K562 (cell line): ENCODE measurements around the gene SEL1L. TPM values are rescaled to one million over a fixed set of nuclear protein-coding genes. Genes with fewer than 3 reads are reported as not detected.

Source experiments
- BDP1 ChIP-seq: IDR thresholded peaks from 3 replicates; pipeline ENCODE4 v1.6.1; 2011; ENCODE audit not compliant: insufficient read length, insufficient read depth
- CBX3 ChIP-seq, 2 experiments: IDR thresholded peaks; 1 replicate in 1 of 2; 2 replicates in 1 of 2; pipeline ENCODE4 v1.6.1; 2012; ENCODE audit warnings: inconsistent platforms in 2 of 2, low read length in 2 of 2, borderline replicate concordance in 1 of 2, control low read depth in 1 of 2
- PHB2 ChIP-seq: fragments of 450-650 bp; IDR thresholded peaks from 2 replicates; pipeline ENCODE4 v1.6.1; 2017; ENCODE audit warnings: low read depth
- RFX1 ChIP-seq: fragments of 450-650 bp; IDR thresholded peaks from 2 replicates; pipeline ENCODE4 v1.6.1; 2016; ENCODE audit warnings: mild to moderate bottlenecking, moderate library complexity
- ZNF347 ChIP-seq: fragments of 450-650 bp; formaldehyde crosslinking; IDR thresholded peaks from 2 replicates; pipeline ENCODE4 v1.4.0; 2020; ENCODE audit warnings: low read depth, mild to moderate bottlenecking, moderate library complexity
- ZNF384 ChIP-seq: IDR thresholded peaks from 2 replicates; pipeline ENCODE4 v1.6.1; 2012; ENCODE audit warnings: low read depth, low read length, improper control_type of control experiment
- polyA plus RNA-seq, 8 experiments: library from polyadenylated mRNA; depleted of rRNA in 4 of 8; stranded (reverse) in 5 of 8; unstranded in 3 of 8; fragments of >200 nt; fragmentation: Nextera tagmentation in 2 of 8; fragmentation: Illumina TruSeq in 1 of 8; extraction: Ambion mirVana in 2 of 8; extraction: Trizol in 1 of 8; gene quantifications; 2 replicates each; pipeline versions ENCODE4 v1.2.1 to v1.2.3, GENCODE V29; 2011 to 2014; ENCODE audit warnings: inconsistent platforms in 1 of 8, missing spikeins in 1 of 8
- total RNA-seq, 7 experiments: library from RNA; depleted of rRNA in 6 of 7; stranded (reverse); fragments of >200 nt in 6 of 7; fragmentation: Illumina TruSeq in 2 of 7; extraction: Trizol in 2 of 7; gene quantifications; 2 replicates each; pipeline versions ENCODE4 v1.2.1 to v1.2.3, GENCODE V29; 2011 to 2021; ENCODE audit warnings: low replicate concordance in 1 of 7
- TF ChIP-seq, protein P1 (sequence below): fragments of 200-600 bp; sonication (generic); IDR thresholded peaks from one replicate; pipeline ENCODE4 v1.6.1; 2012; ENCODE audit warnings: mild to moderate bottlenecking, low read depth, low read length, inconsistent platforms
- TF ChIP-seq, protein P2 (sequence below): fragments of 450-650 bp; IDR thresholded peaks from 2 replicates; pipeline ENCODE4 v1.6.1; 2016; ENCODE audit warnings: missing biosample characterization, missing genetic modification characterization
- TF ChIP-seq, protein P3 (sequence below), 3 experiments: fragments of 200-800 bp in 1 of 3; sonication (Bioruptor generic) in 1 of 3; sonication (generic) in 1 of 3; formaldehyde crosslinking in 1 of 3; IDR thresholded peaks; 2 replicates each; pipeline versions ENCODE4 v1.6.1 to v1.8.0; 2016 to 2022; ENCODE audit warnings: mild to moderate bottlenecking in 2 of 3, missing compliant biosample characterization in 2 of 3, missing genetic modification characterization in 2 of 3, missing genetic modification reagents in 1 of 3
- TF ChIP-seq, protein P4 (sequence below): fragments of 250-450 bp; sonication (Bioruptor Pico); IDR thresholded peaks from 2 replicates; pipeline ENCODE4 v1.8.0; 2022; ENCODE audit warnings: inconsistent platforms

Gene SEL1L
- total and polyA plus RNA-seq, 9 of the 15 experiments (the other 6 are each of a cell fraction or from before 2014, with no cell fraction given): 7.7 to 21.1 (median 13.6) TPM

DNA sequence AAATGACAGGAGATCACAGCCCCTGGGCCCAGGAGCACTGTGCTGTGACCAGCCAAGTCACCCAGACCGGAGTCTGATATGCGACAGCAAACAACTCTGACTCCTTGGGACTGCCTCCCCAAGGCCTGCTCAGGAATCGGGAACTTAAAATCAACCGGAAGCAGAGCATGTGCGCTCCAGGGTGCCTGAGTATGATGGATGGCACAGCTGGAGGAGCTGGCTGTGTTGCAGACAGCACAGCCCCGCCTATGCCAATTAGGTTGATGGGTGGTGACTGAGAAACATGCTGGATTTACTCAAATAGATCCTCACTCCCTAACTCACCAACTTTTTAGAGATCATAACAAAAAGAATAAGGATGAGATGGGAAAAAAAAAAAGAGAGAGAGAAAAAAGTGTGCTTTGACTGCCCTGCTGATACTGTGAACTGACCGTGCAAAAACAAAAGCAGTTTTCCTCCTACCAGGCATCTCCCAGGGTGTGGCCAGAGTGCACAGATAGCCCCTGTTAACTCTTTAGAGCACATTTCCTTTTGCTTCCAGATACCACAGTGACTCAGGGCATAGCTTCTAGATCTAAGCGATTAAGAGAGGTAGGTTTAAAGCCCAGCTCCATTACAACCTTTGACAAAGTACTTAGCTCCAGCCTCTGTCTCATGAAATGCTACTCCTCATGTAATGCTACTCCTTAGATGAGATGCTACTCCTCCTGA lies 106.2 kb downstream of the SEL1L start (continued):
- TF ChIP-seq, protein P1, sequence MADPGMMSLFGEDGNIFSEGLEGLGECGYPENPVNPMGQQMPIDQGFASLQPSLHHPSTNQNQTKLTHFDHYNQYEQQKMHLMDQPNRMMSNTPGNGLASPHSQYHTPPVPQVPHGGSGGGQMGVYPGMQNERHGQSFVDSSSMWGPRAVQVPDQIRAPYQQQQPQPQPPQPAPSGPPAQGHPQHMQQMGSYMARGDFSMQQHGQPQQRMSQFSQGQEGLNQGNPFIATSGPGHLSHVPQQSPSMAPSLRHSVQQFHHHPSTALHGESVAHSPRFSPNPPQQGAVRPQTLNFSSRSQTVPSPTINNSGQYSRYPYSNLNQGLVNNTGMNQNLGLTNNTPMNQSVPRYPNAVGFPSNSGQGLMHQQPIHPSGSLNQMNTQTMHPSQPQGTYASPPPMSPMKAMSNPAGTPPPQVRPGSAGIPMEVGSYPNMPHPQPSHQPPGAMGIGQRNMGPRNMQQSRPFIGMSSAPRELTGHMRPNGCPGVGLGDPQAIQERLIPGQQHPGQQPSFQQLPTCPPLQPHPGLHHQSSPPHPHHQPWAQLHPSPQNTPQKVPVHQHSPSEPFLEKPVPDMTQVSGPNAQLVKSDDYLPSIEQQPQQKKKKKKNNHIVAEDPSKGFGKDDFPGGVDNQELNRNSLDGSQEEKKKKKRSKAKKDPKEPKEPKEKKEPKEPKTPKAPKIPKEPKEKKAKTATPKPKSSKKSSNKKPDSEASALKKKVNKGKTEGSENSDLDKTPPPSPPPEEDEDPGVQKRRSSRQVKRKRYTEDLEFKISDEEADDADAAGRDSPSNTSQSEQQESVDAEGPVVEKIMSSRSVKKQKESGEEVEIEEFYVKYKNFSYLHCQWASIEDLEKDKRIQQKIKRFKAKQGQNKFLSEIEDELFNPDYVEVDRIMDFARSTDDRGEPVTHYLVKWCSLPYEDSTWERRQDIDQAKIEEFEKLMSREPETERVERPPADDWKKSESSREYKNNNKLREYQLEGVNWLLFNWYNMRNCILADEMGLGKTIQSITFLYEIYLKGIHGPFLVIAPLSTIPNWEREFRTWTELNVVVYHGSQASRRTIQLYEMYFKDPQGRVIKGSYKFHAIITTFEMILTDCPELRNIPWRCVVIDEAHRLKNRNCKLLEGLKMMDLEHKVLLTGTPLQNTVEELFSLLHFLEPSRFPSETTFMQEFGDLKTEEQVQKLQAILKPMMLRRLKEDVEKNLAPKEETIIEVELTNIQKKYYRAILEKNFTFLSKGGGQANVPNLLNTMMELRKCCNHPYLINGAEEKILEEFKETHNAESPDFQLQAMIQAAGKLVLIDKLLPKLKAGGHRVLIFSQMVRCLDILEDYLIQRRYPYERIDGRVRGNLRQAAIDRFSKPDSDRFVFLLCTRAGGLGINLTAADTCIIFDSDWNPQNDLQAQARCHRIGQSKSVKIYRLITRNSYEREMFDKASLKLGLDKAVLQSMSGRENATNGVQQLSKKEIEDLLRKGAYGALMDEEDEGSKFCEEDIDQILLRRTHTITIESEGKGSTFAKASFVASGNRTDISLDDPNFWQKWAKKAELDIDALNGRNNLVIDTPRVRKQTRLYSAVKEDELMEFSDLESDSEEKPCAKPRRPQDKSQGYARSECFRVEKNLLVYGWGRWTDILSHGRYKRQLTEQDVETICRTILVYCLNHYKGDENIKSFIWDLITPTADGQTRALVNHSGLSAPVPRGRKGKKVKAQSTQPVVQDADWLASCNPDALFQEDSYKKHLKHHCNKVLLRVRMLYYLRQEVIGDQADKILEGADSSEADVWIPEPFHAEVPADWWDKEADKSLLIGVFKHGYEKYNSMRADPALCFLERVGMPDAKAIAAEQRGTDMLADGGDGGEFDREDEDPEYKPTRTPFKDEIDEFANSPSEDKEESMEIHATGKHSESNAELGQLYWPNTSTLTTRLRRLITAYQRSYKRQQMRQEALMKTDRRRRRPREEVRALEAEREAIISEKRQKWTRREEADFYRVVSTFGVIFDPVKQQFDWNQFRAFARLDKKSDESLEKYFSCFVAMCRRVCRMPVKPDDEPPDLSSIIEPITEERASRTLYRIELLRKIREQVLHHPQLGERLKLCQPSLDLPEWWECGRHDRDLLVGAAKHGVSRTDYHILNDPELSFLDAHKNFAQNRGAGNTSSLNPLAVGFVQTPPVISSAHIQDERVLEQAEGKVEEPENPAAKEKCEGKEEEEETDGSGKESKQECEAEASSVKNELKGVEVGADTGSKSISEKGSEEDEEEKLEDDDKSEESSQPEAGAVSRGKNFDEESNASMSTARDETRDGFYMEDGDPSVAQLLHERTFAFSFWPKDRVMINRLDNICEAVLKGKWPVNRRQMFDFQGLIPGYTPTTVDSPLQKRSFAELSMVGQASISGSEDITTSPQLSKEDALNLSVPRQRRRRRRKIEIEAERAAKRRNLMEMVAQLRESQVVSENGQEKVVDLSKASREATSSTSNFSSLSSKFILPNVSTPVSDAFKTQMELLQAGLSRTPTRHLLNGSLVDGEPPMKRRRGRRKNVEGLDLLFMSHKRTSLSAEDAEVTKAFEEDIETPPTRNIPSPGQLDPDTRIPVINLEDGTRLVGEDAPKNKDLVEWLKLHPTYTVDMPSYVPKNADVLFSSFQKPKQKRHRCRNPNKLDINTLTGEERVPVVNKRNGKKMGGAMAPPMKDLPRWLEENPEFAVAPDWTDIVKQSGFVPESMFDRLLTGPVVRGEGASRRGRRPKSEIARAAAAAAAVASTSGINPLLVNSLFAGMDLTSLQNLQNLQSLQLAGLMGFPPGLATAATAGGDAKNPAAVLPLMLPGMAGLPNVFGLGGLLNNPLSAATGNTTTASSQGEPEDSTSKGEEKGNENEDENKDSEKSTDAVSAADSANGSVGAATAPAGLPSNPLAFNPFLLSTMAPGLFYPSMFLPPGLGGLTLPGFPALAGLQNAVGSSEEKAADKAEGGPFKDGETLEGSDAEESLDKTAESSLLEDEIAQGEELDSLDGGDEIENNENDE: no peak
- TF ChIP-seq BDP1 (no peak), PHB2 (peak; percentile 14; the same call in 1 of the 2 replicates), RFX1 (no peak), CBX3 (IDR thresholded peaks at IDR 0.05; ENCODE audit: borderline replicate concordance in 1 of 2, low read length in 2 of 2) (peak in 1 of 2 experiments; percentile 26; a peak in 2 of 3 replicates), ZNF347 (CRISPR knock-in tag) (no peak), ZNF384 (peak; percentile 53)
- TF ChIP-seq, protein P2, sequence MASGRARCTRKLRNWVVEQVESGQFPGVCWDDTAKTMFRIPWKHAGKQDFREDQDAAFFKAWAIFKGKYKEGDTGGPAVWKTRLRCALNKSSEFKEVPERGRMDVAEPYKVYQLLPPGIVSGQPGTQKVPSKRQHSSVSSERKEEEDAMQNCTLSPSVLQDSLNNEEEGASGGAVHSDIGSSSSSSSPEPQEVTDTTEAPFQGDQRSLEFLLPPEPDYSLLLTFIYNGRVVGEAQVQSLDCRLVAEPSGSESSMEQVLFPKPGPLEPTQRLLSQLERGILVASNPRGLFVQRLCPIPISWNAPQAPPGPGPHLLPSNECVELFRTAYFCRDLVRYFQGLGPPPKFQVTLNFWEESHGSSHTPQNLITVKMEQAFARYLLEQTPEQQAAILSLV (tag): no peak
- TF ChIP-seq, protein P3, sequence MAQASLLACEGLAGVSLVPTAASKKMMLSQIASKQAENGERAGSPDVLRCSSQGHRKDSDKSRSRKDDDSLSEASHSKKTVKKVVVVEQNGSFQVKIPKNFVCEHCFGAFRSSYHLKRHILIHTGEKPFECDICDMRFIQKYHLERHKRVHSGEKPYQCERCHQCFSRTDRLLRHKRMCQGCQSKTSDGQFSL (CRISPR knock-in tag; IDR thresholded peaks at IDR 0.05): no peak
- TF ChIP-seq, protein P3 (tag; IDR thresholded peaks at IDR 0.05): no peak
- TF ChIP-seq, protein P4, sequence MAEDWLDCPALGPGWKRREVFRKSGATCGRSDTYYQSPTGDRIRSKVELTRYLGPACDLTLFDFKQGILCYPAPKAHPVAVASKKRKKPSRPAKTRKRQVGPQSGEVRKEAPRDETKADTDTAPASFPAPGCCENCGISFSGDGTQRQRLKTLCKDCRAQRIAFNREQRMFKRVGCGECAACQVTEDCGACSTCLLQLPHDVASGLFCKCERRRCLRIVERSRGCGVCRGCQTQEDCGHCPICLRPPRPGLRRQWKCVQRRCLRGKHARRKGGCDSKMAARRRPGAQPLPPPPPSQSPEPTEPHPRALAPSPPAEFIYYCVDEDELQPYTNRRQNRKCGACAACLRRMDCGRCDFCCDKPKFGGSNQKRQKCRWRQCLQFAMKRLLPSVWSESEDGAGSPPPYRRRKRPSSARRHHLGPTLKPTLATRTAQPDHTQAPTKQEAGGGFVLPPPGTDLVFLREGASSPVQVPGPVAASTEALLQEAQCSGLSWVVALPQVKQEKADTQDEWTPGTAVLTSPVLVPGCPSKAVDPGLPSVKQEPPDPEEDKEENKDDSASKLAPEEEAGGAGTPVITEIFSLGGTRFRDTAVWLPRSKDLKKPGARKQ (CRISPR knock-in tag): no peak
